B cell (primary cell): ENCODE results near the gene S100A13. TPM values are rescaled to one million over a fixed set of nuclear protein-coding genes. Genes with fewer than 3 reads are reported as not detected.
A peak's percentile ranks its signal among the peaks of the same experiment; 100 is the strongest.

Source experiments
- ATAC-seq: fragments of 200-7000 bp; cut with Tn5 transposase; one replicate; pipeline ENCODE4 v1.10.0; 2021; ENCODE audit warnings: low read depth, mild to moderate bottlenecking, moderate number of reproducible peaks, moderate library complexity
- CTCF ChIA-PET: fragments of 350-600 bp; sonication (Branson Sonifier 250); formaldehyde crosslinking; loops from one replicate; lab custom pipeline; 2021; ENCODE audit warnings: antibody characterized with exemption, inconsistent platforms; lab: Charles Lee
- POLR2A ChIA-PET: fragments of 350-600 bp; sonication (Branson Sonifier 250); formaldehyde crosslinking; loops from one replicate; lab custom pipeline; 2021; ENCODE audit warnings: antibody characterized with exemption; lab: Charles Lee
- DNase-seq: peaks from one replicate; pipeline ENCODE4 v3.0.0; 2013
- H2AFZ ChIP-seq: 2 replicates; pipeline ENCODE4 v1.6.1; 2012; ENCODE audit warnings: mild to moderate bottlenecking, low read depth, low read length; ENCODE audit not compliant: insufficient read depth, poor library complexity, severe bottlenecking
- H3K27ac ChIP-seq, 2 donors: 1 replicate in 1 of 2; 2 replicates in 1 of 2; pipeline ENCODE4 v1.5.1; 2012 to 2013; ENCODE audit warnings: low read length in 2 of 2, mild to moderate bottlenecking in 2 of 2, moderate library complexity in 1 of 2
- H3K27me3 ChIP-seq, 4 experiments: fragments of 200-600 bp in 1 of 4; sonication (generic) in 1 of 4; replicated peaks in 1 of 4; 1 replicate in 2 of 4; 2 replicates in 2 of 4; pipeline versions ENCODE4 v1.6.1 to v1.7.0; 2013 to 2016; ENCODE audit warnings: low read length in 3 of 4, mild to moderate bottlenecking in 2 of 4, mixed read lengths in 1 of 4, moderate library complexity in 1 of 4; ENCODE audit not compliant: insufficient read depth in 4 of 4, control insufficient read depth in 3 of 4; ENCODE audit errors: control extremely low read depth in 1 of 4
- H3K36me3 ChIP-seq, 2 experiments: replicated peaks in 1 of 2; 1 replicate in 1 of 2; 2 replicates in 1 of 2; pipeline versions ENCODE4 v1.6.1 to v1.7.1; 2013; ENCODE audit warnings: low read length in 1 of 2; ENCODE audit not compliant: insufficient read depth in 2 of 2, control insufficient read depth in 1 of 2; ENCODE audit errors: control extremely low read depth in 1 of 2, extremely low read depth in 1 of 2
- H3K4me1 ChIP-seq, 2 donors: fragments of 200-600 bp in 1 of 2; sonication (generic) in 1 of 2; 1 replicate in 1 of 2; 2 replicates in 1 of 2; pipeline versions ENCODE4 v1.5.1 to v1.6.1; 2013 to 2017; ENCODE audit warnings: low read length in 2 of 2; ENCODE audit not compliant: control insufficient read depth in 2 of 2, insufficient read depth in 2 of 2
- H3K4me2 ChIP-seq: replicated peaks from 2 replicates; pipeline ENCODE3; 2012; ENCODE audit warnings: mild to moderate bottlenecking, low read depth, low read length; ENCODE audit not compliant: poor library complexity, severe bottlenecking
- H3K4me3 ChIP-seq, 5 experiments: fragments of 200-600 bp in 1 of 5; sonication (generic) in 1 of 5; 1 replicate in 3 of 5; 2 replicates in 2 of 5; pipeline versions ENCODE4 v1.5.1 to v1.7.0; 2011 to 2016; ENCODE audit warnings: low read length in 4 of 5, mild to moderate bottlenecking in 4 of 5, low read depth in 2 of 5, control low read depth in 1 of 5, moderate library complexity in 1 of 5; ENCODE audit not compliant: insufficient read depth in 1 of 5; ENCODE audit errors: control extremely low read depth in 1 of 5, extremely low read depth in 1 of 5
- H3K79me2 ChIP-seq: fragments of 200-600 bp; sonication (generic); one replicate; pipeline ENCODE4 v1.6.0; 2016; ENCODE audit warnings: low read length; ENCODE audit not compliant: control insufficient read depth, insufficient read depth
- H3K9ac ChIP-seq: fragments of 200-600 bp; sonication (generic); 2 replicates; pipeline ENCODE4 v1.6.1; 2017; ENCODE audit warnings: mild to moderate bottlenecking, low read length, moderate library complexity
- H3K9me3 ChIP-seq, 3 donors: one replicate each; pipeline versions ENCODE4 v1.6.1 to v1.7.1; 2013; ENCODE audit warnings: low read length in 2 of 3; ENCODE audit not compliant: control insufficient read depth in 2 of 3, insufficient read depth in 1 of 3; ENCODE audit errors: control extremely low read depth in 1 of 3
- H4K20me1 ChIP-seq: 2 replicates; pipeline ENCODE4 v1.6.0; 2012; ENCODE audit warnings: mild to moderate bottlenecking, low read length; ENCODE audit not compliant: insufficient read depth, control insufficient read depth, poor library complexity, severe bottlenecking
- H3K27ac Mint-ChIP-seq: one replicate; pipeline ENCODE4 v1.8.0; 2021; ENCODE audit warnings: mixed read lengths
- H3K27me3 Mint-ChIP-seq: one replicate; pipeline ENCODE4 v1.8.0; 2021; ENCODE audit warnings: mixed read lengths
- H3K4me1 Mint-ChIP-seq: one replicate; pipeline ENCODE4 v1.8.0; 2021; ENCODE audit warnings: mixed read lengths
- H3K4me3 Mint-ChIP-seq: one replicate; pipeline ENCODE4 v1.8.0; 2021; ENCODE audit warnings: mixed read lengths
- H3K9me3 Mint-ChIP-seq: one replicate; pipeline ENCODE4 v1.8.0; 2022; ENCODE audit warnings: mixed read lengths; ENCODE audit not compliant: insufficient read depth
- CTCF ChIP-seq: fragments of 200-600 bp; IDR thresholded peaks from one replicate; pipeline ENCODE4 v1.8.0; 2022; ENCODE audit warnings: antibody characterized with exemption, mild to moderate bottlenecking
- EZH2 ChIP-seq: IDR thresholded peaks from 2 replicates; pipeline ENCODE4 v1.6.1; 2012; ENCODE audit warnings: borderline replicate concordance, low read depth, mild to moderate bottlenecking, moderate library complexity, low read length; ENCODE audit not compliant: insufficient read depth, poor library complexity, severe bottlenecking
- WGBS: methylation state at CpG from one replicate; pipeline ENCODE4 v1.1.5; 2013; ENCODE audit warnings: missing lambda C conversion rate; ENCODE audit not compliant: insufficient coverage; 5-methylcytosine and 5-hydroxymethylcytosine counted together
- intact Hi-C: fragments of 100-400 bp; cut with micrococcal nuclease; formaldehyde crosslinking; loops from one replicate; pipeline ENCODE4 v1.10.0; 2022
- polyA plus RNA-seq: library from polyadenylated mRNA; depleted of rRNA; stranded (reverse); fragments of >200 nt; gene quantifications from 2 replicates; pipeline ENCODE4 v1.2.3, GENCODE V29; 2012
- total RNA-seq, 2 donors: library from RNA; stranded (reverse); fragments of 120-200 nt in 1 of 2; gene quantifications; 1 replicate in 1 of 2; 2 replicates in 1 of 2; pipeline versions ENCODE4 v1.2.3 to v1.2.4, GENCODE V29; 2013 to 2022

S100A13 gene
- total and polyA plus RNA-seq, 2 donors (not counting 1 experiment from before 2014, with no cell fraction given): 9.8 to 17.8 TPM

GRCh38 chr1:153626477-153626903, 815 bp downstream of the S100A13 start:
- WGBS: 97% methylated on average over 3 of the region's 3 CpGs
- Mint-ChIP-seq H3K27me3 (no peaks in the 10 kb centered on the region), H3K4me3 (no peak overlapping the region), H3K9me3 (no peaks in the 10 kb centered on the region), H3K4me1 (peaks cover 20% of the 10 kb centered on the region), H3K27ac (no peak overlapping the region)
- no peaks in the 10 kb centered on the region for H3K79me2 ChIP-seq
- ATAC-seq (no peak), DNase-seq (no peak)
- H2AFZ ChIP-seq: no peak overlapping the region
- TF ChIP-seq CTCF (no peak), EZH2 (no peak)
- peak overlapping the region; percentile 56 for H3K4me2 ChIP-seq
- H3K9ac ChIP-seq: peak overlapping the region; percentile 51
- no peaks in the 10 kb centered on the region for H4K20me1 ChIP-seq
- H3K27ac ChIP-seq: no peak overlapping the region
- H3K9me3 ChIP-seq: no peaks in the 10 kb centered on the region
- H3K36me3 ChIP-seq: no peaks in the 10 kb centered on the region
- ChIA-PET POLR2A (no interaction called here), CTCF (interaction anchor here (1.0 to 3.4 kb wide), 3 partner anchors 27 to 116 kb away, joined by 3 to 26 read pairs (median 6); no protein-coding TSS in a partner anchor)
- H3K27me3 ChIP-seq: peaks cover 0 to 4% (median 0%) of the 10 kb centered on the region in 4 experiments
- peak overlapping the region in 1 of 5 experiments; percentile 37 for H3K4me3 ChIP-seq
- intact Hi-C loops: no loop called here
- peaks cover 9 to 26% of the 10 kb centered on the region in 2 donors for H3K4me1 ChIP-seq

- intact Hi-C loops: no loop called here
- no peaks in the 10 kb centered on the region for H3K36me3 ChIP-seq
- H3K79me2 ChIP-seq: no peaks in the 10 kb centered on the region
- H3K4me3 ChIP-seq: no peak overlapping the region
- H3K4me3 Mint-ChIP-seq: no peak overlapping the region
- no peak for ATAC-seq
- no peaks in the 10 kb centered on the region for H3K9me3 Mint-ChIP-seq
- peaks cover 9 to 26% of the 10 kb centered on the region in 2 donors for H3K4me1 ChIP-seq
- peaks cover 18% of the 10 kb centered on the region for H3K4me1 Mint-ChIP-seq
- no peak overlapping the region for H3K27ac Mint-ChIP-seq
- H3K27me3 Mint-ChIP-seq: no peaks in the 10 kb centered on the region
- no peaks in the 10 kb centered on the region for H3K9me3 ChIP-seq
- no peak overlapping the region for H3K9ac ChIP-seq
- POLR2A ChIA-PET: no interaction called here
- 95% methylated on average over 10 of the region's 10 CpGs for WGBS
- DNase-seq: no peak
- TF ChIP-seq CTCF (no peak), EZH2 (no peak)
- H4K20me1 ChIP-seq: no peaks in the 10 kb centered on the region
- CTCF ChIA-PET: interaction anchor here (0.9 to 1.0 kb wide), 2 partner anchors 12 to 26 kb away, joined by 3 read pairs; no protein-coding TSS in a partner anchor
- H2AFZ ChIP-seq: no peak overlapping the region
- no peak overlapping the region for H3K4me2 ChIP-seq
- H3K27ac ChIP-seq: no peak overlapping the region
- H3K27me3 ChIP-seq: peaks cover 0 to 4% (median 0%) of the 10 kb centered on the region in 4 experiments
Observed at GRCh38 chr1:153624965-153625611, 2.2 kb downstream of the S100A13 start.
